ENCODE data around the gene LHFPL3.

GRCh38 chr7:104789780-104790179 lies 461.4 kb downstream of the LHFPL3 start:
- TF ChIP-seq EZH2 (IDR thresholded peaks at IDR 0.05; ENCODE audit: low read length, missing control alignments) (no peak), CTCF (conservative IDR thresholded peaks at IDR 0.05 in 1 of 2, IDR thresholded peaks at IDR 0.05 in 1 of 2; ENCODE audit: low read depth in 1 of 2, low read length in 2 of 2) (no peak)

Data from fibroblast of lung (primary cell).